Stimulated activated CD8-positive, alpha-beta memory T cell treated with anti-CD3 and anti-CD28 coated beads, Interleukin-4, amount 100 ng/mL, for 48 hours (primary cell): ENCODE data around the gene SCNN1B.
"Not testable (repeated sequence)": the region's sequence is repeated elsewhere in the genome, so short reads cannot be mapped to it uniquely, and the experiment has no call there.

Source experiments
- DNase-seq: peaks from one replicate; pipeline ENCODE4 v3.0.0-alpha.2; 2020

SCNN1B gene

DNA sequence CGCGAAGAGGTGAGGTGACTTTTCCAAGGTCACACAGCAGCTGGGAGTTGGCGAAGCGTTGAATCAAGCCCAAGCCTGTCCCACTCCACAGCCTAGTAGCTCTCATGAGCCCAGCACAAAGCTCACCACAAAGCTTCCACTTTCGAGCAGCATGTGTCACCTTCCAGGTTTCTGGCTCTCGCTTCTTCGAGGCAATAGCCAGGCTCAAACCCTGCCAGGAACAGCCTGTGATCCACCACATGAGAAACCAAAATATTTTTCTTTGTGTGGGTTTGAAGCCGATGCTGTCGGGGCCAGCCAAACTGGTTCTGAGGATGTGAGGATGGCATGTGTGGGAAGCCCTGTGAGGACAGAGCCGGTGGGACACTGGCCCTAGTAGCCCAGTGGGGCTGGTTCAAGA lies 82.8 kb downstream of the SCNN1B start:
- no peak for DNase-seq

DNA sequence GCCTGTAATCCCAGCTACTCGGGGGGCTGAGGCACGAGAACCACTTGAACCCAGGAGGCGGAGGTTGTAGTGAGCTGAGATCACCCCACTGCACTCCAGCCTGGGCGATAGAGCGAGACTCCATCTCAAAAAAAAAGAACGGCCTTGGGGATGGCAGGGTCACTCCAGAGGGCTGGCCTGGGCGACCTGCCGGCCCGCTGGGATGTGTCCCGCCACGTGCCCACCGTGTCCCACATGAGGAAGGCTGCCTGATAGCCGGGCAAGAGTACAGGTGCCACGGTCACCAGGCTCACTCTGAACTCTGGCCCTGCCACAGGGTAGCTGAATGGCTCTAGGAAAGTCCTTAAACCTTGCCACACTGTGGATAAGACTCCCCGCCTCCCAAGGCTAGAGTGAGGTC lies 83.3 kb downstream of the SCNN1B start:
- DNase-seq = no peak

DNA sequence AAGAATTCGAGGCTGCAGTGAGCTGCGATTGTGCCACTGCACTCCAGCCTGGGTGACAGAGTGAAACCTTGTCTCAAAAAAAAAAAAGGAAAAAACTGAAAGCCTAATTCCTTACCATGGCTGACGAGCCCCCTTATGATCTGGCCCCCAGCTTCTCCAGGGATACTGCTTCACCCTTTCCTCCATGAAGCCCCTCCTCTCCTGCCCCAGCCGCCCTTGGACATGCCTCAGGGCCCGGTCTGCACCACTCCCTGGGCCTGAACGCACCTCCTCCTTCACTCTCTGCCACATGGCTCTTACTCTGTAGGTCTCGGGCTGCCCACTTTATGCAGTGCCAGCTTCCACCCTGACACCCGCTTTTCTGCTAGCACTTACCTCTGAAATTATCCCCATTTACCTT lies 85.6 kb downstream of the SCNN1B start:
- DNase-seq = no peak

DNA sequence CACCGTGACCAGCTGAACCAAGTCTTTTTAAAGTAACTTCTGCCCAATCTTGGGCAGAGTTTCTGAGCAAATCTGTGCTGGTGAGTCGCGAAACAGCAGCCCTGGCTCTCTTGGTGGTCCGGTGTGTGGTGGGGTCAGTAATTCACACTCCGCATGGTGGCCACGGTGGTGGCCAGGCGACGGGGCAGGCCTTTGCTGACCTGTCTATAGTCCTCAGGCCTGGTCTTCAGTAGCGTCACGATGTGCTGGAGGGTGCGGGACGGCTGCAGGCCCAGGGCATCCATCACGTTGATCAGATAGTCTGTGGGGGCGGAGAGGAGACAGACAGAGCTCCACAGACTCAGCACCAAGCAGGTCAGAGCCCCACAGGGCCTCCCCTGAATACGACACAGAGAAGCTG lies 86.7 kb downstream of the SCNN1B start:
- DNase-seq = no peak

DNA sequence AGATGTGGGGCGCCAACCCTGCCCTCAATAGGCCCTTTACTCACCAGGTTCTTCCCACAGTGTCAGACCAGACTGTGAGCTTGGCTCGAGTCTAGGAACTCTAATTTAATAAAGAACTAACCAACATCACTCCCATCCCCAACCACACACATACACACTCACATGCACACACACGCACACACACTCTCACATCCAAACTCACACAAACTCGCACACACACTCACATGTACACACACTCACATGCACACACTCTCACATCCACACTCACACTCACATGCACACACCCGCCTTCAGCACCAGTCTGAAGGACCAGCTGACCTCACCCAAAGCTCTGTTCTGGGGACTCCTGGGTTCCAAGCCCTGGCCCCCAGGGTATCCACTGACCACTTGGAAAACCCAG lies 87.1 kb downstream of the SCNN1B start:
- DNase-seq = no peak

DNA sequence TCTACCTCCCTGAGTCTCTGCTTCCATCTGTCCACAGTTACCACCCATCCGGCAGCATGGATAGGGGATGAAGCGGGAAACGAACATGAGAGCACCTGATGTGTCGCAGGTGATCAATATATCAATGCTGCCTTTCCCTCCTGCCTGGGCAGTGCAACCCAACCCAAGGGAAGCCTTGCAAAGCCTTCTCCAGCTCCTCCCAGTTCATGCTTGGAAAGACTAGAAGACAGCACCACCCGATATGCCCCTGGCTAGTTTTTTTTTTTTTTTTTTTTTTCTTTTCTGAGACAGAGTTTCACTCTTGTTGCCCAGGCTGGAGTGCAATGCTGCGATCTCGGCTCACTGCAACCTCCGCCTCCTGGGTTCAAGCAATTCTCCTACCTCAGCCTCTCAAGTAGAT lies 87.8 kb downstream of the SCNN1B start:
- DNase-seq = not testable (repeated sequence)

DNA sequence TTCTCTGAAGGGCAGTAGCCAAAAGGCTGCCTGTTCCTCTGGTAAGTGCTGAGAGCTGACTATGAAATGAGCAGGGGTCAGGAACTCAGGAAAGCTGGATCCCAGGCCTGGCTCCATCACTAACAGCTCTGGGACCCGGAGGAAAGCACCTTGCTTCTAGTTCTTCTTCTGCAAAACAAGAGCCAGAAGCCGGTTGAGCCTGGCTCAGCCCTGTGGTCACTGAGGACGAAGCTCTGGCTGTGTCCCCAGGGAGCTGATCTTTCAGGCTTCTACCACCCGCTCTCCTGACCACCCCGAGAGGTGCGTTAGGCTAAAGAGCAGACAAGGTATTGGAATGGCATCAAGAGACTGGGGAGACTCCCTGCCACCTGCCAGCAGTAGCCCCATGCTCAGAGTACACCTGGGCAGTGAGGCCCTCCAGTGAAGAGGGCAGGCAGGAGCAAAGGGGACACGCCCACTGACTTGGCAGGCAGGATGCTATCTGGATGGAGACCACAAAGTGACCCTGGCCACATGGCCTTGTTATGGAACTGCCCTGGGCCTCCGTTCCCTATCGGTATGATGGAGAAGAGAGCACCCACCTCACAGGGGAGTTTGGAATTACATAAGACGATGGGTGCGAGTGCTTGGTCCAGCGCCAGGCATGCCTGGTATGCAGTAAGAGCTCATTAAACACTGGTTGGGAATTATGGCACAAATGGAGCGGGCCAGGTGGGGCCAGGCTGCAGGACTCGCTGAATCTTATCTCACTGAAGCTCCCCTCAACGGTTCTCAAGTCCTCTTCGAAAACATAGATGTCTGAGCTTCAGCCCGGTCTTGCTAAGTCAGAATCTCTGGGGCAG lies 89.5 kb downstream of the SCNN1B start:
- no peak for DNase-seq

DNA sequence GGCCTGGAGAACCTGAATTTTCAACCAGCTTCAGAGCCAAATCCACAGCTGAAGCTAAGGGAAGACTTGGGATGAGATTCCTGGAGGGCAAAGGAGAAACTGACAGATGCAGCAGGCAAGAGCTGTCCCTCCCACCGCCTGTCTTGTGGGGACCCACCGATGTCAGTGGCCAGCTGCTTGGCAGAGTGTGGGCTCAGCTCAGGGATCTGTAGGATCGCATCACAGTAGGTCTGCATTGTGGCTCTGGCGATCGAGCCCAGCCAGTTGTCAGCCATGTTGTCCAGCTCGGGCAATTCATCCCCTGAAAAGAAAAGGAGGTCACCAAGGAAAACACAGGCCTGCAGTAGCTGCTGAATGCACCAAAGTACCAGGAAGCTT lies 90.1 kb downstream of the SCNN1B start:
- DNase-seq = no peak

DNA sequence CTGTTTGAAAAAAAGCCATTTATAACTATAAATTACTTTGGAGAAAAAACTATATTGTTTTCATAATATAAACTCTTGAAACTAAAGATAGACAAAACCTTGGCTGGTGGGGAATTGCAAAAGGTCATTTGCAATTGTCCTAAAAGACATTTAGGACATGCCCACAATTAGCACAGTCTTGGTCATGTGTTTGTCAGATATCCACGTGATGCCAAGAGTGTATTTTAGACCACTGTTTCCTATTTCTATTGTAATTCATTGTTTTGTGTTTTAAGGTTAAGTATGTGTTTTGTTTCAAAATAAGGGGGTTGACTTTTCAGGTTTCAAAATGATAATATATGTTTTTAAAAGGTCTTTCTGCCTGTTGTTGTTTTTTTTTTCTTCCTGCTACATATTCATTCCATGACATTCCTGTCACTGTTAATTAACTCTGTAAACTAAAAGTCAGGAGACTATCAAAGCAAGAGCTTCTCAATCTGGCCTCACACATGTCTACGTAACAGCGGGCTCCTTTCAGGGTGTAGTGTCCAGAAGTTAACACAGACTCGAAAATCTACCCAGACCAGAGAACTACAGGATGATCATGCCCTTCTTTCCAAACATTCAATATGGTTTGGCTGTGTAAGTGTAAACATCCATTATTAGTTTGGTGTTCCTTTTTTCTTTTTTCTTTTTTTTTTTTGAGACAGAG lies 92.2 kb downstream of the SCNN1B start:
- no peak for DNase-seq

DNA sequence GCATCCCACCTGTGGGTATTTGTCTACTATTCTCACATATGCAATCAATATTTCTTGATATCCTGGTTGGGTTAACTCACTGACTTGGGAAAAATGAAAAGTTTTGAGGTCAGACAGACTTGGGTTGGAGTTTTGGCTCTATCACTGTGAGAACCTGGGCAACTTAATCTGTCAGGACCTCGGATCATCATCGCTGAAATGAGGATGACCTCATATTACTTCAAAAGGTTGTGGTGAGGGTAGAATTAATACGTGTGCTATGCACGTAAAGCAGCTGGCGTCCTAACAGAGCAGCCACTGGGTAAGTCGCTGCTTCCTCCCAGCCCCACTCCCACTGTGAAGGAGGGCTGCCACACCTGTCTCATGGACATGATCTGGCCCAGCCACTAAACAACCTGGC lies 93.6 kb downstream of the SCNN1B start:
- DNase-seq = no peak

DNA sequence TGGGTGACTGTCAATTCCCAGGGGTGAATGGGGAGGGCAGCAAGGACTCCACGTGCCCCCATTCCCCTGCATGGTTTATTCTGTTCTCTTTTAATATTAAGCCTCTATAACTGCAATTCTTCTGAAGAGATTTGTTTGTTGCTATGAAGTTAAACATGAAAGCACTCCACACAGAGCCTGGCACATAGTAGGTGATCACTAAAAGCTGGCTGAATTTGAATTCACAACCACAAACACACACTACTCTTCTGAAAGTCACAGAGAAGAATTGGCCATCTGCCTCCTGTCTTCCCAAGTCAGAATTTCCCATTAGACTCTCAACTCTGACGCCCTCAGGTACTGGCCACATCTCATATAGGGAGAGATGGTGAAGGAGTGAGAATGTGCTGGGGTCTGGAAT lies 95.4 kb downstream of the SCNN1B start:
- DNase-seq = no peak

DNA sequence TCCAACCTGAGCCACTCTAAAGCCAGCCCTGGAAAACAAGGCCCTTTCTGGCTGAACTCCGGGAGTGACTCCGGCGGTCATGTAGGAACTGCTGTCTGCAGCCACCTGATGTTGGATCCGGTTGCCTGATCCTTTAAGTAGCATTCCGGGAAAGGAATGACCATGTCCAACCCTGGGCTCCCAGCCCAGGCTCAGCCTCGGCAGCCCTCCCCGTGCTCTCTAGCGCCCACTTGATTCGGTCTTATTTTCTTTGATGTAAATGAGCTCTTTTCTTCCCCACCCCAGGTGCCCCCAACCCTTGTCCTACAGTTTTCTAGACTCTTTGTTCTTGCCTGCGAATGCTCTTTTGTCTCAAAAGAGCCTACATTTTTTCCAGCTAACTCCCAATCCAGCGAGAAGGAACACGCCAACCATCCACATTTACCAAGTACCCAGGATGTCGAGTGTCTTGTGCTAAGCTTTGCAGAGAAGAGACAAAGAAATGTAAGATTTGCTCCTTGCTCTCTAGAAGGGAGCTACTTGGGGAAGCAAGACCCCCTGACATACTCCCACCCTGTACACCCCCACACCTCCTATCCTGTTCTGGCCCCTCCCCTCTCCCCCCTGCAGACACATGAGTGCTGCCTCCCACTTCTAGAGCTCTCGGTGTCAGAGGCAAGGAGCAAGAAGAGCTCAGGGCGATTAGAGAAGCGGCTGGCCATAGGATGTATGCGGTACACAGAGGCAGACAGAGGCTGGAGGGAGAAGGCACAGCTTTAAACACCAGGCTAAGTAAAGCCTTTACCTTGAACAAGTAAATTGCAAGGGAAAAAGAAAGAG lies 97.1 kb downstream of the SCNN1B start:
- DNase-seq = no peak

DNA sequence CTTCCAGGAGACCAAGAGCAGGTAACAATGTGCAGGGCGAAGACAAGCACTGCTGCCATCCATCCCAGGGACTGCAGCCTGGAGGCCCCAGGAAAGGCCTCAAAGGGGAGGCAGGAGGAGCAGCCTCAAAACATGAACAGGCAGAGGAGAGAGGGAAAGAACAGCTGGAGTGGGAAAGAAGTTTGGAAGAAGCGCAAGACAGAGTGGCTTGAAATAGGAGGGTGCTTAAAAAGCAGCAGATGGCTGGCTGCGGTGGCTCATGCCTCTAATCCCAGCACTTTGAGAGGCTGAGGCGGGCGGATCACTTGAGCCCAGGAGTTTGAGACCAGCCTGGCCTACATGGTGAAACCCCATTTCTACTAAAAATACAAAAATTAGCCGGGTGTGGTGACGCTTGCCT lies 98.3 kb downstream of the SCNN1B start:
- DNase-seq = not testable (repeated sequence)

DNA sequence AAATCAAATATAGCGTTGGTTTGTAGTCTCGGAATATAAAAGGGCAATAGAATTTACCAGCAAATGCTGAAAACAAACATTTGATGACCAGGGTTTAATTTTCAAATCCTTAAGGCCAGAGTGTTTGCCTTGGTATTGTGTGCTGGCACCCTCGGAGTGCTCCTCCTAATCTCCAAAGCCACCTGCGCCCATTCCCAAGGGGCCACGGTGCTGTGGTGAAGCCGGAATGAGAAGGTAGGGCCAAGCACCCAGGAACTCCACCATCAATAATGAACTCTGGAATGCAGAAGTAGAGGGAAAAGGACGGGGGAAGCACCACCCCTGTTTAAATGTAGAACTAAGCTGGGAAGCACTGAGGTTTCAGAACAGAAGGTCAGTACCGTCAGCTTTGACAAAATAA lies 99.0 kb downstream of the SCNN1B start:
- no peak for DNase-seq

DNA sequence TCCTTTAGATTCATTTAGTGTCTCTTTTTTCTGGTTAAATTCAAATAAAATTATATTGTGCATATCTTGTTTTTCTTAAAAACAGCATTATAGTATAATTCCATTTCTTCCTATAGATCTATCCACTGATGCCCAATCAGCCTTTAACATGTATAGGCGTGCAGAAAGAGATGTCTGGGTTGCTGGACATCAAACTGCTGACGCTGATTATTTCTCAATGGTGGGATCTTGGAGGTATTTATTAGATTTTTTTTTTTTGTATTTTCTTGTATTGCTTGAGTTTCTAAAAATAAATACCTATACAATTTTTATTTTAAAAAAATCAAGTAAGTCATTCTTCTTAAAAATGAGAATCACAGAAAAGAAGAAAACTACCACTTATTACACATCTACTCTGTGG lies 100.0 kb downstream of the SCNN1B start:
- no peak for DNase-seq

DNA sequence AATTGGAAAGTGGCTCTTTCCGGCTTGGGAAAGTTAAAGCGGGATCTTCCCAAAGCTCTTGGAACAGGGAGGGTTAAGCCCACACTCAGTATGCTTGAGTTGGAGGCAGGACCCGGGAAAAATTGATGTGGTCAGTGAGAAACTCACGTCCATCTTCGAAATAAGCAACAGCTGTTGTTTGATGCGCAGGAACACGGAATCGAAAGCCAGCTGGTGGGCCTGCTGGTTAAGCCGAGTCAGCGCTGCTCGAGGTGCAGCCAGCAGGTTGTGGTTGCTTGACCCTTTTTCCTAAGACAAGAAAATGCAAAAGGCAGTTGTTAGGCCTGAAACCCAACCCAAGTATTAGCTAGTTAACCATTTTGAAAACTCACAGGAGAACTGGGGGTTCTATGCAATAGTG lies 101.4 kb downstream of the SCNN1B start:
- DNase-seq = no peak

DNA sequence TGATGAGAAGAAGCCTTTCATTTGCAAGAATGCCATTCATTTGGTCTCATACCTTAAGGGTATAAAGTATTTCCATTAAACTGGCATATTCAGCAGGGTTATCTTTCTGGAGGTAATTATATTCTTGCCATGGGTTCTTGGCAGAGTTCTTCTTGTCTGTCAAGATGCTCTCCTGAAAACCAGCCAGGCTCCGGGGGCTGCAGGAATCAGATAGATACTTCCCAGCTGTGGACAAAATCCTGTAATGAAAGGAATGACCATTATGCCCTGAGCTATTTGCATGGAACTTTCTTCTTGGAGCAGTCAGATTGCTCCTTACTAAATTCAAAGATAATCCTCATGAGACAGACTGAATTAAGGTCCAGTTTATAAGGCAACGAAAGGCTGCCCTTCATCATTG lies 103.9 kb downstream of the SCNN1B start:
- DNase-seq = no peak

DNA sequence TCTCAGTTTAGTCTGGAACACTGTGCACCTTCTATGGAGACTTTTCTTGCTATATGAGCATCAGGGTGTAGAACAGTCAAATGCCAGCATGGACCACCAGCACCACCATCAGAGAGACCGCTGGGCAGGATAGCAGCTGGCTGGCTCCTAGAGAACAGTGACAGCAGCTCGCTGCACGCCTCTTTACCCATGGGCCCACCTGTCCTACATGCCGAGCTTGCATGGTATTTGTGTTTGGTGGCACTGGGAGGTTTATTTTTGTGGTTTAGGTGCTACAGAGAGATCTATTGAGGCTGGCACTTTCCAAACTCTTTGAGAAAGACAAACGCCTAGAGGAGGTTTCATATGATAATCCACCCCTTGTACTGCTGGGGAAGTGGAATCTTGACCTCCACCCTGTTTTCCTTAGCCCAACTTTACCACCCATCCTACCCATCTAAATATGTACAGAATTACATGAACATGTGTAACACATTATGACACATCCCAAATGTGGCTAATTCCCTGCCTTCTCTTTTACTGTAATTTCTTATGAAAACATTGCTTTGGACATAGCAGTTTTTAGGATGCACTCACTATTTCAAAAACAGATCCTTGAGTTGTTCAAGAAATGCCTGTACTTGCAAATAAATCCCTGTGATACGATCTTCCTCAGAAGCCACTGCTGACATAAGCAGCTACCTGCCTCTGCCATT lies 104.6 kb downstream of the SCNN1B start:
- DNase-seq = no peak

DNA sequence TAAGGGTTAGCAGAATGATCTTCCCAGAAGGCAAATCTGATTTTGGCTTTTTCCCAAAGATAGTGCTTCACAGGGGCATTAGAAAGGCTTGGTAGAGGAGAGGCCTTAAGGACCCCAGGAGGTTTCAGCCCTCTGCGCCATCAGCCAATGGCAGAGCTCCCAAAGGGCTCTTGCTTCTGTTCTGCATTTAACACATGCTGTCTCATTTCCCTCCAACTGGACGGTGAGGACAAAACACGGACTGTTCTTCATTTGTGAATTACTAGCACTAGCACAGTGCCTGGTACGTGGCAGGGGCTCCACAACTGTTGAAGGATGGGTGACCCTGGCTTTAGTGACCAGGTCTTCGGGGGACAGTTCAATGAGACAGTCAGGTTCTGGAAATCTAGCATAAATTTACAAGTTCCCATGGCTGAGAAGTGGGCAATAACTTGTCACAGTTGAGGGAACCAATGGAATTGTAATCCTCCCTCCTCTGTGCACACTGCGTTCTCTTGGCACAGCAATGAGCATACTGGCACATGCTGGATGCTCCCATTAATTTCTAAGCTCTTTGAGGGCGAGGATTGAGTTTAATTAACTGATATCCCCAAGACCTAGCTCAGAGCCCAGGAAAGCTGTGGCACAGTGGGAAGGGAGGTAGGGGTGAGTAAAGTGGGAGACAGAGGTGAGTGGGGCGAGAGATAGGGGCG lies 105.5 kb downstream of the SCNN1B start:
- DNase-seq = no peak

DNA sequence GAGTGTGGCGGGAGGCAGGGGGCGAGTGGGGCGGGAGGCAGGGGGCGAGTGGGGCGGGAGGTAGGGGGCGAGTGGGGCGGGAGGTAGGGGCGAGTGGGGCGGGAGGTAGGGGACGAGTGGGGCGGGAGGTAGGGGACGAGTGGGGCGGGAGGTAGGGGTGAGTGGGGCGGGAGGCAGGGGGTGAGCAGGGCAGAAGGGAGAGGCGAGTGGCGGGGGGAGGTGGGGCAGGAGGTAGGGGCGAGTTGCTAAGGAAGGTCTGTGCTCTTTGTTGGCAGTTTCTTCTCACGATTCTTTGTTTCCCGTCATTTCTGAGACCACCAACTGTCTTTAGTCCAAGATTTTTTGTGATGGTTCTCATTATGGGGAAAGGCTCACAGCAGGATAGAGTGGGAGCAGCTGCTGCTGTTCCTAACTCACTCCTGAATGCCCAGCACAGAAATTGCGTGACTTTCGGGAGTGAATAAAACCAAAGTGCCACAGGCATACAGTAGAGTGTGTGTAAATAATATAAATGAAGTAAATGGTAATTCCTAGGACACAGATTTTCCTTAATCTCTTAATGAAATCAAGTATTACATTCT lies 106.2 kb downstream of the SCNN1B start:
- no peak for DNase-seq

DNA sequence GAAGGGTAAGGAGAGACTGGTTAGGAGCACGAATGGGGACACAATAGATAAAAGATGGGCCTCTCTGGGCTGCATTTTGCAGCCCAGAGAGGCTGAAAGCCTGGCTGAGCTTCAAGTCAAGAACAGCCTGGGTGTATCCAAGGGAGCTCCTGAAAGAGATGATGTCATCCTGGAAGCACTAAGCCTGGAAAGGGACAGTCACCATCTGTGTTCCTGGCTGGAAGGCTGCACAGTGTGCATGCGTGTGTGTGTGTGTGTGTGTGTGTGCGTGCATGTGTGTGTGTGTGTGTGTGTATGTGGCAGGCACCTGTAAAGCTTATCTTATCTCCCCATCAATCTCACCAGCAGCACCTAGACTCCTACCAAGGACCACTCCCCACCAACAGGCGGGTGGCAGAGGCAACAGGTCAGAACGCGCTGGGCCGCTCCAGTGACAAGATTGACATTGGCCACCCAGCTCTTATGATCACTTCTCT lies 106.8 kb downstream of the SCNN1B start:
- no peak for DNase-seq

DNA sequence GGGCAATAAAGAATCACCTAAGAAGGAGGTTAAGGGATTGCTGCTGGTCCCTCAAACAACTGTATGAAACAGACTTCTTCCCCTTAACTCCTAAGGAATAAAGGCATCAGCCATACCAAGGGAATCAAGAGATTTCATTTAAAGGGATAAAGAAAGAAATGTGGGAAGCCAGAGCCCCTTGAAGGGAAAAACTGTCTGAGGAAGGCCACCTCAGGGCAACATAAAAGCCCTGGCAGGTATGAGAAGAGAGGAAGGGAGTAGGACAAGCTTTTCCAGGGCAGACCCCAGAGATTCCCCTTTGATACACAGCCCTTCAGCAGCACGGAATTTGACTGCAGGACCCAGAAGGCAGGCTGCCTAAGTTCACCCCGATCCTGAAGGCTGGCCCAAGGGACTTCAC lies 107.4 kb downstream of the SCNN1B start:
- no peak for DNase-seq
